GM23338 (cell line): ENCODE data around the gene SUPT3H.

Source experiments
- CREB1 ChIP-seq: fragments of 250-450 bp; sonication (Bioruptor Pico); IDR thresholded peaks from 2 replicates; pipeline ENCODE4 v1.5.0; 2020; ENCODE audit warnings: low read depth, mild to moderate bottlenecking, moderate library complexity
- EZH2 ChIP-seq: fragments of 200-600 bp; sonication (generic); IDR thresholded peaks from one replicate; pipeline ENCODE4 v1.8.0; 2017; ENCODE audit warnings: antibody characterized with exemption, mild to moderate bottlenecking, low read depth; ENCODE audit not compliant: unreplicated experiment
- POLR2AphosphoS5 ChIP-seq: IDR thresholded peaks from 2 replicates; pipeline ENCODE4 v1.6.1; 2016; ENCODE audit warnings: antibody characterized with exemption, low read depth
- ZNF114 ChIP-seq: fragments of 250-450 bp; sonication (Bioruptor Pico); IDR thresholded peaks from 2 replicates; pipeline ENCODE4 v1.5.0; 2020; ENCODE audit warnings: mild to moderate bottlenecking, moderate library complexity
- TF ChIP-seq, protein P1 (sequence below), 2 experiments: fragments of 200-600 bp in 1 of 2; sonication (generic) in 1 of 2; conservative IDR thresholded peaks; 2 replicates each; pipeline versions ENCODE4 v1.5.1 to v1.6.1; 2016 to 2017; ENCODE audit warnings: antibody characterized with exemption in 2 of 2, low read depth in 2 of 2, mild to moderate bottlenecking in 2 of 2, moderate library complexity in 1 of 2

GRCh38 chr6:44898296-44898930, 479.3 kb downstream of the SUPT3H start:
- TF ChIP-seq, protein P1, sequence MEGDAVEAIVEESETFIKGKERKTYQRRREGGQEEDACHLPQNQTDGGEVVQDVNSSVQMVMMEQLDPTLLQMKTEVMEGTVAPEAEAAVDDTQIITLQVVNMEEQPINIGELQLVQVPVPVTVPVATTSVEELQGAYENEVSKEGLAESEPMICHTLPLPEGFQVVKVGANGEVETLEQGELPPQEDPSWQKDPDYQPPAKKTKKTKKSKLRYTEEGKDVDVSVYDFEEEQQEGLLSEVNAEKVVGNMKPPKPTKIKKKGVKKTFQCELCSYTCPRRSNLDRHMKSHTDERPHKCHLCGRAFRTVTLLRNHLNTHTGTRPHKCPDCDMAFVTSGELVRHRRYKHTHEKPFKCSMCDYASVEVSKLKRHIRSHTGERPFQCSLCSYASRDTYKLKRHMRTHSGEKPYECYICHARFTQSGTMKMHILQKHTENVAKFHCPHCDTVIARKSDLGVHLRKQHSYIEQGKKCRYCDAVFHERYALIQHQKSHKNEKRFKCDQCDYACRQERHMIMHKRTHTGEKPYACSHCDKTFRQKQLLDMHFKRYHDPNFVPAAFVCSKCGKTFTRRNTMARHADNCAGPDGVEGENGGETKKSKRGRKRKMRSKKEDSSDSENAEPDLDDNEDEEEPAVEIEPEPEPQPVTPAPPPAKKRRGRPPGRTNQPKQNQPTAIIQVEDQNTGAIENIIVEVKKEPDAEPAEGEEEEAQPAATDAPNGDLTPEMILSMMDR (conservative IDR thresholded peaks at IDR 0.05; ENCODE audit: low read depth in 2 of 2) = no peak
- TF ChIP-seq ZNF114 (CRISPR knock-in tag) (no peak), CREB1 (CRISPR knock-in tag) (no peak), POLR2AphosphoS5 (no peak), EZH2 (no peak)
